ENCODE measurements around the gene ITGB4.

The ITGB4 gene

GRCh38 chr17:75689441-75689873, 31.8 kb upstream of the ITGB4 start:
- no peak for TF ChIP-seq CTCF (IDR thresholded peaks at IDR 0.05; ENCODE audit: borderline replicate concordance, control extremely low read depth, extremely low read depth, insufficient read depth, missing control alignments)
- in situ Hi-C loops (cut with MboI; ENCODE audit: low sequenced_read_pairs, unreplicated experiment), result no loop called here
- peak; percentile 48 for DNase-seq (ENCODE audit: low spot score)

GRCh38 chr17:75691371-75691791, 29.9 kb upstream of the ITGB4 start:
- no peak for TF ChIP-seq CTCF (IDR thresholded peaks at IDR 0.05; ENCODE audit: borderline replicate concordance, control extremely low read depth, extremely low read depth, insufficient read depth, missing control alignments)
- no peak for DNase-seq (ENCODE audit: low spot score)
- in situ Hi-C loops (cut with MboI; ENCODE audit: low sequenced_read_pairs, unreplicated experiment), result no loop called here

GRCh38 chr17:75691801-75692626, 29.2 kb upstream of the ITGB4 start:
- DNase-seq (ENCODE audit: low spot score), result no peak
- in situ Hi-C loops (cut with MboI; ENCODE audit: low sequenced_read_pairs, unreplicated experiment), result no loop called here
- no peak for TF ChIP-seq CTCF (IDR thresholded peaks at IDR 0.05; ENCODE audit: borderline replicate concordance, control extremely low read depth, extremely low read depth, insufficient read depth, missing control alignments)

GRCh38 chr17:75692976-75693375, 28.3 kb upstream of the ITGB4 start:
- DNase-seq (ENCODE audit: low spot score), result no peak
- in situ Hi-C loops (cut with MboI; ENCODE audit: low sequenced_read_pairs, unreplicated experiment), result no loop called here
- no peak for TF ChIP-seq CTCF (IDR thresholded peaks at IDR 0.05; ENCODE audit: borderline replicate concordance, control extremely low read depth, extremely low read depth, insufficient read depth, missing control alignments)

- in situ Hi-C loops (cut with MboI; ENCODE audit: low sequenced_read_pairs, unreplicated experiment), result no loop called here
- DNase-seq (ENCODE audit: low spot score), result no peak
- TF ChIP-seq CTCF (IDR thresholded peaks at IDR 0.05; ENCODE audit: borderline replicate concordance, control extremely low read depth, extremely low read depth, insufficient read depth, missing control alignments), result no peak
Measured at GRCh38 chr17:75693500-75694481, 27.5 kb upstream of the ITGB4 start.

GRCh38 chr17:75694536-75694935, 26.7 kb upstream of the ITGB4 start:
- DNase-seq (ENCODE audit: low spot score), result no peak
- no peak for TF ChIP-seq CTCF (IDR thresholded peaks at IDR 0.05; ENCODE audit: borderline replicate concordance, control extremely low read depth, extremely low read depth, insufficient read depth, missing control alignments)
- in situ Hi-C loops (cut with MboI; ENCODE audit: low sequenced_read_pairs, unreplicated experiment), result no loop called here

All from GM13976 (cell line).